ENCODE results near the gene POU3F2. TPM values are rescaled to one million over a fixed set of nuclear protein-coding genes. Genes with fewer than 3 reads are reported as not detected.

Gene POU3F2
- total RNA-seq, 1 experiment from 2014 or later = not detected

DNA sequence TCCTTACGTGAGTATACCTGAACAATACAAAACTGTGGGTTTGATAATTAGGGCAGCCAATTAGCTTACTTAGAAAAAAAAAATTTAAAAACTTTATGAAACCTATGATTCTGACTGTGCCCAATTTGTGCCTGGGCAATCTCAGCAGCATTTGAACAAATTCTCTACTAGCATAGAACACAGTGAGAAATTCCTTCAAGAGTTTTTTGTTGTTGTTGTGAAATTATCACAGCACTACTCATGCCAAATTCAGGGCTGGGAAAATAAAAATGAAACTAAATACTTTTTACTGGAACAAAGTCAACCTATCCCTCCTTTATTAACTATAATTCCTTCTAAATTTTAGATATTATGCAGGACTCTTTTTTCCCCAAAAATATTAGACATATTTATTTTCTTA lies 42.9 kb downstream of the POU3F2 start:
- DNase-seq (ENCODE audit: unreplicated experiment) = no peak
- CTCF ChIA-PET = no interaction called here
- H3K27me3 Mint-ChIP-seq (ENCODE audit: insufficient read depth, unreplicated experiment) = no peaks in the 10 kb centered on the region

DNA sequence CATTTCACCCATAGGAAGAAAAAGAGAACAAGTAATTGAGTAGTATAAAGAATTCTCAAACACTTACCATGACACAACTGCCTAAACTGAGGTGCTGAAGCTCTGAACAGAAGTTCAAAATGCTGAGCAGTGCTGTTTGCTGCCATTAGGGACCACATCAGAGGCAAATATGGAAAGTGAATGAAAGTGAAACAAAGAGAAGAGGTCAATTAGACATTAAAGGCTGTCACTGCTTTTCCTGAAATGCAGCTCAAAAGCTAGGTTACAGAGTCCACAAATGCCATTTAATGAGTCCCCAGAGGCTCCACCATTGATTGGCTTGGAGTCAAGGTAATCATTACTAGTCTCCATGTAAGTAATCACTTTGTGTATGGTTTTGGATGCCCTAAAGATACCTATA lies 46.1 kb downstream of the POU3F2 start:
- DNase-seq (ENCODE audit: unreplicated experiment) = no peak
- H3K27me3 Mint-ChIP-seq (ENCODE audit: insufficient read depth, unreplicated experiment) = no peaks in the 10 kb centered on the region
- H3K9me3 Mint-ChIP-seq (ENCODE audit: unreplicated experiment) = no peaks in the 10 kb centered on the region
- no peak overlapping the region for H3K4me3 Mint-ChIP-seq (ENCODE audit: unreplicated experiment)
- no TSS peak for BruUV-seq (replicated peaks)
- POLR2A ChIA-PET = no interaction called here
- TF ChIP-seq, protein P1, sequence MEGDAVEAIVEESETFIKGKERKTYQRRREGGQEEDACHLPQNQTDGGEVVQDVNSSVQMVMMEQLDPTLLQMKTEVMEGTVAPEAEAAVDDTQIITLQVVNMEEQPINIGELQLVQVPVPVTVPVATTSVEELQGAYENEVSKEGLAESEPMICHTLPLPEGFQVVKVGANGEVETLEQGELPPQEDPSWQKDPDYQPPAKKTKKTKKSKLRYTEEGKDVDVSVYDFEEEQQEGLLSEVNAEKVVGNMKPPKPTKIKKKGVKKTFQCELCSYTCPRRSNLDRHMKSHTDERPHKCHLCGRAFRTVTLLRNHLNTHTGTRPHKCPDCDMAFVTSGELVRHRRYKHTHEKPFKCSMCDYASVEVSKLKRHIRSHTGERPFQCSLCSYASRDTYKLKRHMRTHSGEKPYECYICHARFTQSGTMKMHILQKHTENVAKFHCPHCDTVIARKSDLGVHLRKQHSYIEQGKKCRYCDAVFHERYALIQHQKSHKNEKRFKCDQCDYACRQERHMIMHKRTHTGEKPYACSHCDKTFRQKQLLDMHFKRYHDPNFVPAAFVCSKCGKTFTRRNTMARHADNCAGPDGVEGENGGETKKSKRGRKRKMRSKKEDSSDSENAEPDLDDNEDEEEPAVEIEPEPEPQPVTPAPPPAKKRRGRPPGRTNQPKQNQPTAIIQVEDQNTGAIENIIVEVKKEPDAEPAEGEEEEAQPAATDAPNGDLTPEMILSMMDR (IDR thresholded peaks at IDR 0.05; ENCODE audit: unreplicated experiment) = no peak
- H3K36me3 Mint-ChIP-seq (ENCODE audit: insufficient read depth, unreplicated experiment) = peaks cover 14% of the 10 kb centered on the region
- CTCF ChIA-PET = interaction anchor here (0.6 to 2.2 kb wide), 3 partner anchors 9 to 1811 kb away, joined by 3 to 7 read pairs (median 3); no protein-coding TSS in a partner anchor
- H3K4me1 Mint-ChIP-seq (ENCODE audit: insufficient read depth, unreplicated experiment) = no peaks in the 10 kb centered on the region
- intact Hi-C loops (cut with micrococcal nuclease) = no loop called here
- no peak overlapping the region for H3K27ac Mint-ChIP-seq (ENCODE audit: low read depth, unreplicated experiment)

More for the DNA sequence above, 42.9 kb downstream of the POU3F2 start:
- intact Hi-C loops (cut with micrococcal nuclease) = no loop called here
- BruUV-seq (replicated peaks) = no TSS peak
- Mint-ChIP-seq H3K9me3 (ENCODE audit: unreplicated experiment) (no peaks in the 10 kb centered on the region), H3K4me3 (ENCODE audit: unreplicated experiment) (no peak overlapping the region), H3K27ac (ENCODE audit: low read depth, unreplicated experiment) (no peak overlapping the region), H3K4me1 (ENCODE audit: insufficient read depth, unreplicated experiment) (no peaks in the 10 kb centered on the region), H3K36me3 (ENCODE audit: insufficient read depth, unreplicated experiment) (peaks cover 27% of the 10 kb centered on the region)
- POLR2A ChIA-PET = no interaction called here
- TF ChIP-seq, protein P1 (IDR thresholded peaks at IDR 0.05; ENCODE audit: unreplicated experiment) = no peak

DNA sequence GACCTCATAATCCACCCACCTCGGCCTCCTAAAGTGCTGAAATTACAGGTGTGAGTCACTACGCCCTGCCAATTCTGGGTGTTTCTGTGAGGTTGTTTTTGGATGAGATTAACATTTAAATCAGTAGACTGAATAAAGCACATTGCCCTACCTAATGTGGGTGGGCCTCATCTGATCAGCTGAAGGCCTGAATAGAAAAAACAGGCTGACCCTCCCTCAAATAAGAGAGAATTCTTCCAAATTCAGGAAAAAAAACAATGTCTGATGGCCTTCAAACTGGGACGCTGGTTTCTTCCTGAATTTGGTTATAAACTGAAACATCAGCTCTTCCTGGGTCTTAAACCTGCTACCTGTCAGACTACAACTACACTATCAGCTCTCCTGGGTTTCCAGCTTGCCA lies 51.0 kb downstream of the POU3F2 start:
- no peak overlapping the region for H3K4me3 Mint-ChIP-seq (ENCODE audit: unreplicated experiment)
- intact Hi-C loops (cut with micrococcal nuclease) = no loop called here
- BruUV-seq (replicated peaks) = no TSS peak
- DNase-seq (ENCODE audit: unreplicated experiment) = no peak
- no peaks in the 10 kb centered on the region for H3K36me3 Mint-ChIP-seq (ENCODE audit: insufficient read depth, unreplicated experiment)
- ChIA-PET POLR2A (interaction anchor here (0.8 kb wide), 1 partner anchor 60 kb away, joined by 3 read pairs; no protein-coding TSS in a partner anchor), CTCF (interaction anchor here (0.5 kb wide), 1 partner anchor 1670 kb away, joined by 3 read pairs; no protein-coding TSS in a partner anchor)
- H3K9me3 Mint-ChIP-seq (ENCODE audit: unreplicated experiment) = no peaks in the 10 kb centered on the region
- H3K27ac Mint-ChIP-seq (ENCODE audit: low read depth, unreplicated experiment) = no peak overlapping the region
- no peaks in the 10 kb centered on the region for H3K4me1 Mint-ChIP-seq (ENCODE audit: insufficient read depth, unreplicated experiment)
- TF ChIP-seq, protein P1 (IDR thresholded peaks at IDR 0.05; ENCODE audit: unreplicated experiment) = no peak
- no peaks in the 10 kb centered on the region for H3K27me3 Mint-ChIP-seq (ENCODE audit: insufficient read depth, unreplicated experiment)

DNA sequence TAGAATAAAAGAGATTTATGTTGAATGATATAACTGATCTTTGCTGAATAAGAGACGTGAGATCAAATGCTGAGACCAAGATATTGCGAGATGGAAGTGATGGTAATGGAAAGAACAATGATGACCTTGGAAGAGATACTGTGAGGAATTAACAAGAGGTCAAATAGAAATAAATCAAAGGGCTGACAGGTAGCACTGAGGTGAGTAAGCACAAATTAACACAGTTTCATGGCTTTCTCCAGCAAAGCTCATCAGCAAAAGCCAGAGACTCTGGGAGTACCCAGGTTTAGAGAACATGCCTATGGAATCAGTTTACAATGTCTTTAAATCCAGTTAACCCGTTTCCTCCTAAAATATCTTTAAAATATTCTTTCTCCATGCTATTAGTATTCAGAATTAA lies 53.3 kb downstream of the POU3F2 start:
- Mint-ChIP-seq H3K4me3 (ENCODE audit: unreplicated experiment) (no peak overlapping the region), H3K4me1 (ENCODE audit: insufficient read depth, unreplicated experiment) (no peaks in the 10 kb centered on the region), H3K27me3 (ENCODE audit: insufficient read depth, unreplicated experiment) (no peaks in the 10 kb centered on the region), H3K27ac (ENCODE audit: low read depth, unreplicated experiment) (no peak overlapping the region), H3K36me3 (ENCODE audit: insufficient read depth, unreplicated experiment) (no peaks in the 10 kb centered on the region), H3K9me3 (ENCODE audit: unreplicated experiment) (no peaks in the 10 kb centered on the region)
- TF ChIP-seq, protein P1 (IDR thresholded peaks at IDR 0.05; ENCODE audit: unreplicated experiment) = no peak
- POLR2A ChIA-PET = no interaction called here
- intact Hi-C loops (cut with micrococcal nuclease) = no loop called here
- BruUV-seq (replicated peaks) = no TSS peak
- CTCF ChIA-PET = no interaction called here
- no peak for DNase-seq (ENCODE audit: unreplicated experiment)

Other genes with a start within 250 kb of the POU3F2 start
- gene FBXL4, start 113.4 kb downstream of the POU3F2 start, total RNA-seq (2022) = 11.3 and 15.7 TPM in 2 replicates

Measured in MCF 10A (cell line).